B cell (primary cell): ENCODE results near the gene GATAD2B.

Source experiments
- EZH2 ChIP-seq: IDR thresholded peaks from 2 replicates; pipeline ENCODE4 v1.6.1; 2012; ENCODE audit warnings: borderline replicate concordance, low read depth, mild to moderate bottlenecking, moderate library complexity, low read length; ENCODE audit not compliant: insufficient read depth, poor library complexity, severe bottlenecking
- TF ChIP-seq, protein P1 (sequence below): fragments of 200-600 bp; IDR thresholded peaks from one replicate; pipeline ENCODE4 v1.8.0; 2022; ENCODE audit warnings: antibody characterized with exemption, mild to moderate bottlenecking

- TF ChIP-seq, protein P1, sequence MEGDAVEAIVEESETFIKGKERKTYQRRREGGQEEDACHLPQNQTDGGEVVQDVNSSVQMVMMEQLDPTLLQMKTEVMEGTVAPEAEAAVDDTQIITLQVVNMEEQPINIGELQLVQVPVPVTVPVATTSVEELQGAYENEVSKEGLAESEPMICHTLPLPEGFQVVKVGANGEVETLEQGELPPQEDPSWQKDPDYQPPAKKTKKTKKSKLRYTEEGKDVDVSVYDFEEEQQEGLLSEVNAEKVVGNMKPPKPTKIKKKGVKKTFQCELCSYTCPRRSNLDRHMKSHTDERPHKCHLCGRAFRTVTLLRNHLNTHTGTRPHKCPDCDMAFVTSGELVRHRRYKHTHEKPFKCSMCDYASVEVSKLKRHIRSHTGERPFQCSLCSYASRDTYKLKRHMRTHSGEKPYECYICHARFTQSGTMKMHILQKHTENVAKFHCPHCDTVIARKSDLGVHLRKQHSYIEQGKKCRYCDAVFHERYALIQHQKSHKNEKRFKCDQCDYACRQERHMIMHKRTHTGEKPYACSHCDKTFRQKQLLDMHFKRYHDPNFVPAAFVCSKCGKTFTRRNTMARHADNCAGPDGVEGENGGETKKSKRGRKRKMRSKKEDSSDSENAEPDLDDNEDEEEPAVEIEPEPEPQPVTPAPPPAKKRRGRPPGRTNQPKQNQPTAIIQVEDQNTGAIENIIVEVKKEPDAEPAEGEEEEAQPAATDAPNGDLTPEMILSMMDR, result no peak
- TF ChIP-seq EZH2, result no peak
Observed at GRCh38 chr1:153805886-153806719, 116.7 kb downstream of the GATAD2B start.
